Muscle layer of duodenum (tissue), 2 donors: ENCODE measurements around the gene FANK1.
"Not testable (repeated sequence)": the region's sequence is repeated elsewhere in the genome, so short reads cannot be mapped to it uniquely, and the experiment has no call there.

ENCODE experiments used
- H3K27ac ChIP-seq: one replicate; pipeline ENCODE4 v1.7.0; 2013; ENCODE audit warnings: mild to moderate bottlenecking, low read length
- H3K27me3 ChIP-seq: one replicate; pipeline ENCODE4 v1.7.0; 2013; ENCODE audit warnings: low read depth, mild to moderate bottlenecking, control low read depth, low read length
- H3K36me3 ChIP-seq, 2 donors: one replicate each; pipeline ENCODE4 v1.7.0; 2013; ENCODE audit warnings: low read length in 2 of 2, control low read depth in 1 of 2, mild to moderate bottlenecking in 1 of 2; ENCODE audit not compliant: insufficient read depth in 2 of 2, control insufficient read depth in 1 of 2
- H3K4me1 ChIP-seq, 2 donors: one replicate each; pipeline ENCODE4 v1.7.0; 2013; ENCODE audit warnings: low read length in 2 of 2, mild to moderate bottlenecking in 2 of 2, control low read depth in 1 of 2, moderate library complexity in 1 of 2; ENCODE audit not compliant: insufficient read depth in 2 of 2, control insufficient read depth in 1 of 2
- H3K4me3 ChIP-seq, 2 donors: one replicate each; pipeline ENCODE4 v1.7.0; 2013; ENCODE audit warnings: low read length in 2 of 2, low read depth in 1 of 2, mild to moderate bottlenecking in 1 of 2
- H3K9me3 ChIP-seq, 2 donors: one replicate each; pipeline ENCODE4 v1.7.0; 2013; ENCODE audit warnings: low read length in 2 of 2, control low read depth in 1 of 2, mild to moderate bottlenecking in 1 of 2; ENCODE audit not compliant: control insufficient read depth in 1 of 2
- donor health status: healthy.

FANK1 gene

GRCh38 chr10:125894176-125894575 lies 2.2 kb upstream of the FANK1 start:
- H3K9me3 ChIP-seq, H3K36me3 ChIP-seq, H3K27ac ChIP-seq, H3K4me3 ChIP-seq, H3K27me3 ChIP-seq, H3K4me1 ChIP-seq: not testable (repeated sequence)

GRCh38 chr10:125895130-125896087 lies 955 bp upstream of the FANK1 start:
- not testable (repeated sequence) for H3K9me3 ChIP-seq, H3K36me3 ChIP-seq, H3K4me1 ChIP-seq, H3K27me3 ChIP-seq
- H3K4me3 ChIP-seq: peak overlapping the region; percentile 60 to 72
- H3K27ac ChIP-seq: peak overlapping the region; percentile 54

GRCh38 chr10:125897317-125897716 lies 953 bp downstream of the FANK1 start:
- not testable (repeated sequence) for H3K36me3 ChIP-seq, H3K4me1 ChIP-seq, H3K27me3 ChIP-seq, H3K27ac ChIP-seq, H3K9me3 ChIP-seq
- peak overlapping the region; percentile 57 to 72 for H3K4me3 ChIP-seq

- not testable (repeated sequence) for H3K4me3 ChIP-seq, H3K36me3 ChIP-seq, H3K27ac ChIP-seq, H3K9me3 ChIP-seq, H3K4me1 ChIP-seq, H3K27me3 ChIP-seq
Measured at GRCh38 chr10:125900963-125901362, 4.6 kb downstream of the FANK1 start.

GRCh38 chr10:125903135-125903640 lies 6.8 kb downstream of the FANK1 start:
- H3K27ac ChIP-seq, H3K27me3 ChIP-seq, H3K9me3 ChIP-seq, H3K4me1 ChIP-seq, H3K4me3 ChIP-seq, H3K36me3 ChIP-seq: not testable (repeated sequence)

- not testable (repeated sequence) for H3K27ac ChIP-seq, H3K4me3 ChIP-seq, H3K27me3 ChIP-seq, H3K9me3 ChIP-seq, H3K36me3 ChIP-seq, H3K4me1 ChIP-seq
Measured at GRCh38 chr10:125905069-125905994, 9.0 kb downstream of the FANK1 start.

- not testable (repeated sequence) for H3K36me3 ChIP-seq, H3K4me3 ChIP-seq, H3K9me3 ChIP-seq, H3K27ac ChIP-seq, H3K4me1 ChIP-seq, H3K27me3 ChIP-seq
Measured at GRCh38 chr10:125907598-125907997, 11.2 kb downstream of the FANK1 start.

GRCh38 chr10:125908813-125909212 lies 12.4 kb downstream of the FANK1 start:
- not testable (repeated sequence) for H3K27ac ChIP-seq, H3K36me3 ChIP-seq, H3K9me3 ChIP-seq, H3K4me1 ChIP-seq, H3K27me3 ChIP-seq, H3K4me3 ChIP-seq

- not testable (repeated sequence) for H3K4me3 ChIP-seq, H3K36me3 ChIP-seq, H3K27ac ChIP-seq, H3K9me3 ChIP-seq, H3K27me3 ChIP-seq, H3K4me1 ChIP-seq
Measured at GRCh38 chr10:125909491-125909890, 13.1 kb downstream of the FANK1 start.

GRCh38 chr10:125911145-125911544 lies 14.8 kb downstream of the FANK1 start:
- Histone ChIP-seq H3K36me3 (no peaks in the 10 kb centered on the region), H3K9me3 (no peaks in the 10 kb centered on the region), H3K27me3 (no peaks in the 10 kb centered on the region), H3K27ac (no peak overlapping the region), H3K4me3 (no peak overlapping the region), H3K4me1 (no peaks in the 10 kb centered on the region)

- no peaks in the 10 kb centered on the region for H3K36me3 ChIP-seq
- no peak overlapping the region for H3K27ac ChIP-seq
- H3K27me3 ChIP-seq: no peaks in the 10 kb centered on the region
- no peaks in the 10 kb centered on the region for H3K9me3 ChIP-seq
- no peaks in the 10 kb centered on the region for H3K4me1 ChIP-seq
- no peak overlapping the region for H3K4me3 ChIP-seq
Measured at GRCh38 chr10:125911990-125912389, 15.6 kb downstream of the FANK1 start.
